Measurements from ENCODE around the gene MAN2A1. TPM values are rescaled to one million over a fixed set of nuclear protein-coding genes. Genes with fewer than 3 reads are reported as not detected.

MAN2A1 gene
- total RNA-seq, 1 donor from 2014 or later, result 105 TPM

DNA sequence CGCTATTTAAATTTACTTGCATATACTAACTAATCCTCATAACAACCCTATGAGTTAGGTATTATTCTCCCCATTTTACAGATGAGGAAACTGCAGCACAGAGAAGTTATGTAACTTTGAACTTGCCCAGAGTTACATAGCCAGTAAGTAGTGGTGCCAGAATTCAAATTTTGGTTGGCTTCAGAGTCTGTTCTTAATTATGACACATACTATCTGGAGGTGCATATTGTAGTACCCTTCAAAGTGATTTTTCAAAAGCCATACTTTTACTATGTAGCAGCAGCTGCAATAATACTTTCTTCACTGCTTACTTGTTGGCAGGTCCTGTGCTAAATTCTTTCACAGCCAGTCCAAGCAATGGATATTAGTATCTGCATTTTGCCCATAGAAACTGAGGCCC is 16.4 kb downstream of the MAN2A1 start:
- no peak for DNase-seq (ENCODE audit: low spot score)

DNA sequence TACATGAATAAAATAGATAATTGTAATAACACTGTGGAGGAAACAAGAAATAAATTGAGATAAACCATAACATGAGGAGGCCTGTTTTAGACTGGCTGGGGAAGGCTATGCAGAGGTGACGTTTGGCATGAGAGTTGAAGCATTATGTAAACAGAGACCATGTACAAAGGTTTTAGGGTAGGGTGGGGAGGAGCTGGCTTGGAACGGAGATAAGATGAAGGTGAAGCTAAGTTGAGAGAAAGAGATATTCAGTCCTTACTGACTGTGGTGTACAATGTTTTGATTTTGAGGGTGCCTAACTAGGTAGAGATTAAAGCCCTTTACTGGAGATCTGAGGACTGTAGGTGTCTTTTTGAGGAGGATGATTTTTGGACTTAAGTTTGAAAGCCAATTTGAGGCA is 17.8 kb downstream of the MAN2A1 start:
- peak; percentile 32 for DNase-seq (ENCODE audit: low spot score)

DNA sequence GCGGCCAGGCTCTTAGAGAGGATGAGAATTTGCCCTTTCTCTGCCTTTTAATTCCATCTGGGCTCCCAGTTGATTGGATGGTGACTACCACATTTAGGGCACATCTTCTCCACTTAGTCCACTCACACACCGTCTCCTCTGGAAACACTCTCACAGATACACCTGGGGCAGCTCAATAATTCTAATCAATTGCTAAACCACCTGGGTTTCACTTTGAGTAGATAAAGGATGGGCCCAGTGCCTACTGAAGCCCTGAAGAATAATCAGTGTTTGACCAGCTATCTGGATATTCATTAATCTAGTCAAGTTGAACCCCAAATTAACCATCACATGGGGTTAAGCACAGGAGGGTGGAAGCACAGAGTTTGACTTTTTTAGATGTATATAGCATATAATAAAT is 19.1 kb downstream of the MAN2A1 start:
- DNase-seq (ENCODE audit: low spot score), result no peak

- DNase-seq (ENCODE audit: low spot score), result no peak
Measured at GRCh38 chr5:109709225-109709624, 19.5 kb downstream of the MAN2A1 start.

GRCh38 chr5:109711673-109712072 is 21.9 kb downstream of the MAN2A1 start:
- no peak for DNase-seq (ENCODE audit: low spot score)

DNA sequence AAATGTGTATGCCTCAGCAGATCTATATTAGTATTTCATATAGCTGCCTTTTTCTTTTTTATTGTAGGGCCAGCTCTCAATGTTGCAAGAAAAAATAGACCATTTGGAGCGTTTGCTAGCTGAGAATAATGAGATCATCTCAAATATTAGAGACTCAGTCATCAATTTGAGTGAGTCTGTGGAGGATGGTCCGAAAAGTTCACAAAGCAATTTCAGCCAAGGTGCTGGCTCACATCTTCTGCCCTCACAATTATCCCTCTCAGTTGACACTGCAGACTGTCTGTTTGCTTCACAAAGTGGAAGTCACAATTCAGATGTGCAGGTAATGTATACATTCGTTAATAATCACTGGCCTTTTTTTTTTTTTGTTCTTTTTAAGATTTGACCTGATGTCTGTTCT is 23.7 kb downstream of the MAN2A1 start:
- DNase-seq (ENCODE audit: low spot score), result no peak

GRCh38 chr5:109714592-109714991 is 24.9 kb downstream of the MAN2A1 start:
- no peak for DNase-seq (ENCODE audit: low spot score)

DNA sequence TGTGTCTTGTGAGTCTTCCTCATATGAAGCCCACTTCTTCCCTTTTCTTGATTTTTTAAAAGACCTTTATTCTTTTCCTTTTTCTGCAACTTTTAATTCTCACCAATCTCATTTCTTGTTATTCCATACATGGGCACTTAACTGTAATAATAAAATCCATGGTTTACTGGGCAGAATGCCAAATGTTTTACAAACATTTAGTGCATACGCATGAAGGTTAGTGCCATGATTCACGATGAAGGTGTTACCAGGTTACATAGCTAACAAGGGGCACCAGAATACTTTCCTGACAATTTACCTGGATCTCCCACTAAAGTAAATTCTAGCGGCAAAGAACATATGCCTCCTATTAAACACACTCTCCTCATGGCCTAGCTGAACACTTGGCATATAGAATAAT is 28.5 kb downstream of the MAN2A1 start:
- DNase-seq (ENCODE audit: low spot score), result no peak

DNA sequence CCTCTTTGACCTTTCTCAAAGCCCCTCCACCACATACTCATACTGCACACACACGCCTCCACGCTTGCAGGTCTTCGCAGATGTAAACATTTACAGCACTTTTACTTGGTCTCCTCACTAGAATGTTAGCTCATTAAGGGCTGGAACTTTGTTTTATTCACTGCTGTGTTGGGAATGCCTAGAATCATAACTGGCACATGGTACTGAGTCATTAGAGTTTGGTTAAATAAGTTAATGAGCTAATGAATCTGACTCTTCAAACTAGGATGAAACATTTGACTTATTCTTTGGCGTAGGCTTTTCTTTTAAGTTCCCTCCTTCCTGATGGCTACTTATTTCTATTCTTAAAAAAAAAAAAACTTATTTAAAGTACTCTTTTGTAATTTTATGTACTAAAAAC is 28.9 kb downstream of the MAN2A1 start:
- DNase-seq (ENCODE audit: low spot score), result no peak

- DNase-seq (ENCODE audit: low spot score), result no peak
Measured at GRCh38 chr5:109719978-109720377, 30.3 kb downstream of the MAN2A1 start.

GRCh38 chr5:109721741-109722140 is 32.0 kb downstream of the MAN2A1 start:
- no peak for DNase-seq (ENCODE audit: low spot score)

GRCh38 chr5:109723606-109724005 is 33.9 kb downstream of the MAN2A1 start:
- no peak for DNase-seq (ENCODE audit: low spot score)

GRCh38 chr5:109725135-109725534 is 35.4 kb downstream of the MAN2A1 start:
- no peak for DNase-seq (ENCODE audit: low spot score)

GRCh38 chr5:109739741-109740728 is 50.3 kb downstream of the MAN2A1 start:
- DNase-seq (ENCODE audit: low spot score), result no peak

GRCh38 chr5:109740966-109741365 is 51.2 kb downstream of the MAN2A1 start:
- no peak for DNase-seq (ENCODE audit: low spot score)

DNA sequence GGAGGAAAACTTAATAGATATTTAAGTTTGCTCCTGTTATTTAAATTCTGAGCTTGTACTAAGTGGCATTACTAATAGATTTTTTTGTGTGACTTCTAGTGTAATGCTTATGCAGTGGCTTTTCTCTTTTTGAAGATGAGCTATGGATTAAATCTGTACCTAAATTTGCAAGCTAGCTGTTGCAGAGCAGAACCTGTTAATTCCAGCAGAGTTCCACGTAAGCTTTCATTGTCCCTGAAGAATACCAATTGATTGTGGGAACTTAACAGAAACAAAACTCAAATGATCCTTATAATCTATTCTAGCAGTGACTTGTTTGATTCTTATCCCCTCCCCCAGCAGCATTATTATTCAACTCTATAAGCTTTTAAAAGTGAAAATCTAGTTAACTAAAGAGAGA is 51.7 kb downstream of the MAN2A1 start:
- DNase-seq (ENCODE audit: low spot score), result no peak

DNA sequence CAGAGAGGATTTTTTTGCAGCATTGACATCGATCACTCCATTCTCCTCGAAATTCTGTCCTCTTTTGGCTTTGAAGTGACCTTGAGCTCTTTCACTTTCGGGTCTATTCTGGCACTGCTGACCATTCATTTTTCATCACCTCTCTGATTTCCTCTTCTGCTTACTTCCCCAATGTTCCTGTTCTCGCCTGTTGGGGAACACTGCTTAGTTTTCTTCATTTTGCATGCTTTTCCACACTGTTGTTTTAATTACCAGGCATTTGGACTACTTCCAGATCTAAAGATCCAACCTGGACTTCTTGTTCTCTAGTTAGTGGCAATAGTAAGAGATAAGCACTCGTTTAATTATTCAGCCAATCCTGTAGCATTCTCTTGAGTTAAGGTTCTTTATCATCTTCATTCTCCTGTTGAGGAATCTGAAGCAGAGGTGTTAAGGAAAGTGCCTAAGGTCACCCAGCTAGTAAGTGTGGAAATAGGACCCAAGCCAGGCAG is 53.4 kb downstream of the MAN2A1 start:
- DNase-seq (ENCODE audit: low spot score), result no peak

- no peak for DNase-seq (ENCODE audit: low spot score)
Measured at GRCh38 chr5:109743770-109744212, 54.1 kb downstream of the MAN2A1 start.

DNA sequence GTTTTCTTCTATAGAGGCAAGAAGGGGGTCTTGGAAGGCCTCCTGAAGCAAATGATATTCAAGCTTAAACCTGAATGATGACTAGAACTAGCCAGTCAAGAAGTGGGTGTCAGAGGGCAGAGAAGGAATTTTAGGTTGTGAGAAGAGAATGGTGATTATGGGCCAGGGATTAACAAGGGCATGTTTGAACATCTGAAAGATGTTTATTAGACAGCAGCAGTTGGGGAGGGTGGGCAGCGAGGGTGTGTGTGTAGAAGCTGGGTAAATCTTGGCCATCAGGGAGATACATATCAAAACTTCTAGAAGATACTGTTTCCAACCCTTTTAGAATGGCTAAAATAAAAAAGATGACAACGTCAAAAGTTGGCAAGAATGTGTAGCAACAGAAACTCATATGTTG is 54.5 kb downstream of the MAN2A1 start:
- no peak for DNase-seq (ENCODE audit: low spot score)

DNA sequence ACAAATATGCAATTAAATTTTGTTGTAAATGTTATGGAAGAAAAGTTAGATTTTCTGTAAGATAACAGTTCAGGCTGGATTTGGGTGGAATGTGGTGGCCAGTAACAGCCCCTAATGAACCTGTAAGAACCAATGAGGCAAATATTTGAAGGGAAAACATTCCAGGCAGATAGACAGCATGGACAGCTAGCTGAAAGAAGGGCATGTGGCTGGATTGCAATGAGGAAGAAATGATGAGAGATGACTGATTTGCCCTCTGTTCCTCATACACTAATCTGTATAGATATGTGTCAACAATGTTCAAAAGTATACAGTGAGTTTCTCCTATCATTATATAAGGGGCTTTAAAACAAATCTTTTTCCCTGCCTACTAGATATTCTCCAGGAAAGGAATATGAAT is 58.8 kb downstream of the MAN2A1 start:
- no peak for DNase-seq (ENCODE audit: low spot score)

DNA sequence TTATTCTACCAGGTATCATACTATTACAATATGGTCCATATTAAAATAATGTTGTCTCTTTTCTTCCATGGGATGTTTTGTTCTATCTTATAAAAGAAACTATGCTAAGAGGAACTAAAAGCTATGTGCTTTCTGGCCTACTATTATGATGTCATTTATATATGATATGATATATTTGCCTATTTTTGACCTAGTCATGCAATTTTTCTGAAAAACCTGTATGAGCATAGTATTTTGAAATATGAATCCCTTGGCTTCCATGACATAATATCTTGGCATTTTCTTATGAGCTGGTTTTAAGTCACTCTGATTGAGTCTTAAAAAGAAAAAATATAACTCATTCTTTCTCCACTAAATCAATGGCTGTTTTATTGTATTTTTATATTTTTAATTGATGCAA is 60.7 kb downstream of the MAN2A1 start:
- DNase-seq (ENCODE audit: low spot score), result no peak

DNA sequence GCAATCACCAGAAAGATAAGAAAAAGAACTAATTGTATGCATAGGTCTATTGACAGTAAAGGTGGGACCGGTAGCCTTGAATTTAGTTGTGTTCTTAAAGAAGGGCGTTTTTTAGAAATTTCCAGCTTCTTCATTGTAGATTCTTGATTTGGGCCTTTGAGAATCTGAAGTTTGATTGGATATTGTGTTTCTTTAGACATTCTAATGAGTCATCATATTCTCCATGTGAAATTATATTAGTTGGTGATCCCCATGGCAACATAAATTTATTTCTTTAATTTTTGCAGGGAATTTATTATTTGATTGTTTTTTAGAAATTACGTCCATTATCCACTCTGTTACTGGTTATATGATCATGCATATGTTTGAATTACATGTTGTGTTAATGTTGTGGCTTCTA is 63.6 kb downstream of the MAN2A1 start:
- DNase-seq (ENCODE audit: low spot score), result no peak

- no peak for DNase-seq (ENCODE audit: low spot score)
Measured at GRCh38 chr5:109754319-109754718, 64.6 kb downstream of the MAN2A1 start.
